ENCODE measurements around the gene PRKCG.
A peak's percentile ranks its signal among the peaks of the same experiment; 100 is the strongest.

PRKCG gene

DNA sequence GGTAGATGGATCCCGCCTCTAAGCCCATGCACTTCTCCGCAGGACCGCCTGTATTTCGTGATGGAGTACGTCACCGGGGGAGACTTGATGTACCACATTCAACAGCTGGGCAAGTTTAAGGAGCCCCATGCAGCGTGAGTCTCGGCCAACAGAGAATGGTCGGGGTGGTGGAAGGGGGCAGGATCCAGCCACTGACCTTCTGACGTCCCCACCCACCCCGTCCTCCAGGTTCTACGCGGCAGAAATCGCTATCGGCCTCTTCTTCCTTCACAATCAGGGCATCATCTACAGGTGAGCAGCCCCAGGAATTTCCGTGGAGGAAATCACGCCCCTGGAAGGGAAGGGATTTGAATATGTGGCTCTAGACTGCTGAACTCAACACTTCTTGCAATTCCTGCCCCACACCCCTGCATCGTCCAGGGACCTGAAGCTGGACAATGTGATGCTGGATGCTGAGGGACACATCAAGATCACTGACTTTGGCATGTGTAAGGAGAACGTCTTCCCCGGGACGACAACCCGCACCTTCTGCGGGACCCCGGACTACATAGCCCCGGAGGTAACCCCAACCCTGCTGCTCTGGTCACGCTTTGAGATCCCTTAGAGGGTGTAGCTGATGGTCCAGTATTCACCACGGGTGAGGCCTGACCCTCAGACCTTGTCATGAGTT, 18.3 kb downstream of the PRKCG start:
- no peak for DNase-seq

DNA sequence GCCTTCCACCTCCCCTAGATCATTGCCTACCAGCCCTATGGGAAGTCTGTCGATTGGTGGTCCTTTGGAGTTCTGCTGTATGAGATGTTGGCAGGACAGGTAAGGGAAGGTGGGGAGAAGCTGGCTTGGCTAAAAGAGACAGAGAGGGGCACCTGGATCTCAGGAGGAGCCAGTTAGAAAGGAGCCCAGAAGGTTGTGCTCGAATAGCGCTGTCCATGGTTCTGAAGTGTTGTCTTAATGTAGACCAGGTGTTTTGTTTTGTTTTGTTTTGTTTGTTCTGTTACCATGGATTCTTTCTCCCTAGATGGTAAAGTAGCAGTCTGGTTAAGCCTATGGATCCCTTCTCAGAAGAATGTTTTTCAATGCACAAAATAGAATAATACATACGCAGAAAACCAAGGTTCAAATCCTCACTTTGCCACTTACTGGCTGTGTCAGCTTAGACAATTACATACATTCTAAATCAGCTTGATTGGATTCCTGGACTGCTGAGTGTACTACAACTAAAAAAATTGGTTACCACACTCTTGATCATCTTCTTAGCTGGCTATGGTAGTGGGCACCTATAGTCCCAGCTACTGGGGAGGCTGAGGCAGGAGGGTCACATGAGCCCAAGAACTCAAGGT, 21.2 kb downstream of the PRKCG start:
- peak; percentile 38 for DNase-seq

DNA sequence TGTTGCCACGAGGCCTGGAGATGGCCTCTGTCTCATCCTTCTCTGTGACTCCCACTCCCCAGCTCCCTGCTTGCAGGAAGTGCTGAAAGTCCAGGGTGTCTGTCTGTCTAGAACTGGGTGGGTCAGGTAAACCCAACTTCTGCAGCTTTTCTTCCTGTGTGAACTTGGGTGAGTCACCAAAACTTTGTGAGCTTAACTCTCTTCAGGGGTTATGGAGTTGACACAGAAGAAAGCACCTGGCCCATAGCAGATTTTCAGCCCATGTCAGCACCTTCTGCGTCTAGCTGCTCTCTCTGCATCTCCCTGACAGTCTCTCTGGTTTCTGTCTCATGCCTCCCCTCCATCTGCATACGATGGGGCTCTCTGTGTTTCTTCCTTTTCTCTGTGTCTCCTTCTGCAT, 22.9 kb downstream of the PRKCG start:
- no peak for DNase-seq

DNA sequence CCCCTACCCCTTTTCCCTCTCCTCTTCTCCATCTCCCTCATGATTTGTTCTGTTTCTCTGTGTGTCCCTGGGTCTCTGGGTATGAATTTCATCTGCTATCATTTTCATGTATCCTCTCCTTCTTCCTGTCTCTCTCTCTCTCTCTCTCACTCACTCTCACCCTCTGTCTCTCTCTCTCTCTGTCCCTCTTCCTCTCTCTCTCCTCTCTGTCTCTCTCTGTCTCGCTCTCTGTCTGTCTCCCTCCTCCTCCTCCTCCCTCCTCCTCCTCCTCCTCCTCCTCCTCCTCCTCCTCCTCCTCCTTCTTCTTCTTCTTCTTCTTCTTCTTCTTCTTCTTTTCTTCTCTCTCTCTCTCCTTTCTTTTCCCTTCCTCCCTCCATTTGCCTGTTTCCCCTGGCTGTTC, 23.8 kb downstream of the PRKCG start:
- no peak for DNase-seq

DNA sequence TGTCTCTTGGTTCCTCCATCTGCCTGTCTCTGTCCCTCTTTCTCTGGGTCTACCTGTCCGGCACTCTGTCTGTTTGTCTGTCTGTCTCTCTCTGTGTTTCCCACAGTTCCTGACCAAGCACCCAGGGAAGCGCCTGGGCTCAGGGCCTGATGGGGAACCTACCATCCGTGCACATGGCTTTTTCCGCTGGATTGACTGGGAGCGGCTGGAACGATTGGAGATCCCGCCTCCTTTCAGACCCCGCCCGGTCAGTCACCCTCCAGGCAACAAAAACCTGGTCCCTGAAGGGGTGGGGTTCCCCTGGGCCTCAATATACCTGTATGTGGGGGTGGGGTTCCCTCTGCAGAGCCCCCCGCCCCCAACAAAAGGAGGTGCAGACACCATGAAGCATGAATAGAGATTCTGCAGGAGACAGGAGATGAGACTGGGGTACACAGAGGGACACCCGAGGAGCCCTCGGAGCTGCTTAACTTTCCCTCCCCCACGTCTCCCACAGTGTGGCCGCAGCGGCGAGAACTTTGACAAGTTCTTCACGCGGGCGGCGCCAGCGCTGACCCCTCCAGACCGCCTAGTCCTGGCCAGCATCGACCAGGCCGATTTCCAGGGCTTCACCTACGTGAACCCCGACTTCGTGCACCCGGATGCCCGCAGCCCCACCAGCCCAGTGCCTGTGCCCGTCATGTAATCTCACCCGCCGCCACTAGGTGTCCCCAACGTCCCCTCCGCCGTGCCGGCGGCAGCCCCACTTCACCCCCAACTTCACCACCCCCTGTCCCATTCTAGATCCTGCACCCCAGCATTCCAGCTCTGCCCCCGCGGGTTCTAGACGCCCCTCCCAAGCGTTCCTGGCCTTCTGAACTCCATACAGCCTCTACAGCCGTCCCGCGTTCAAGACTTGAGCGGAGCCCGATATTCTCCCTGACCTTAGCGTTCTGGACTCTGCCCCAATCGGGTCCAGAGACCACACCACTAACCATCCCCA, 24.5 kb downstream of the PRKCG start:
- peak; percentile 19 for DNase-seq

DNA sequence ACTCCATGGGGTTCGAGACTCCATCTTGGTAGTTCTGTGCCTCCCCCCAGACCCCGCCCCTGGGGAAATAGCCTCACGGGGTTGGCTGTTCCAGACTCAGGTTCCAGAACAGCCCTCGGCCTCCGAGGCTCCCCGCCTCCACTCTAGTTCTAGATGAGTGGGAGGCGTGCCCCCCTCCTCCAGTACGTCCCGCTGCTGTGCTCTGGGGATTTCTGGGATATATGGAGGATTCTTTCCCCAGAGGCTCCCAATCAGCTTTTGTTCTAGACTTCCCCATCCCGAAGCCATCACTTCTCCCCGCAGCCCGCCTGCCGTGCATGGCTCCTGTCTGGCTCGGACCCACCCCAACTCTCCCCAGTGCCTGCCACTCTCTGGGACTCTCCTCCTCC, 25.2 kb downstream of the PRKCG start:
- no peak for DNase-seq

DNA sequence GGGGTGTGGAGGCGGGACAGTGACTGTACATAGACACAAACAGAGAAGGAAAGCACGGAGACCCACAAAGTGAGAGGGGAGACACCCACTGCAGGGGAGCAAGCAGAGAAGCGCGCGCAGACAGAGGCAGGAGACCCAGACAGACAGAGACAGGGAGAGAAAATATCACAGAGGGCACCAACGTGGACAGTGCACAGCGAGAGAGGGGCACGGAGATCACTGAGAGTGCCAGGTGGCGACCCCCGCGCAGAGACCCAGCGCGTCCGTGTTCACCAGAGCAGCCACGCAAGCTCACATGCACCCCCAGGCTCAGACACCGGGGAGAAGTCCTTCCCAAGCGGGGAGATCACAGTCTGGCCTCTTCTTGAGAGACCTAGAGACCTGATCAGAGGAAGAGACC, 25.7 kb downstream of the PRKCG start:
- DNase-seq = no peak

DNA sequence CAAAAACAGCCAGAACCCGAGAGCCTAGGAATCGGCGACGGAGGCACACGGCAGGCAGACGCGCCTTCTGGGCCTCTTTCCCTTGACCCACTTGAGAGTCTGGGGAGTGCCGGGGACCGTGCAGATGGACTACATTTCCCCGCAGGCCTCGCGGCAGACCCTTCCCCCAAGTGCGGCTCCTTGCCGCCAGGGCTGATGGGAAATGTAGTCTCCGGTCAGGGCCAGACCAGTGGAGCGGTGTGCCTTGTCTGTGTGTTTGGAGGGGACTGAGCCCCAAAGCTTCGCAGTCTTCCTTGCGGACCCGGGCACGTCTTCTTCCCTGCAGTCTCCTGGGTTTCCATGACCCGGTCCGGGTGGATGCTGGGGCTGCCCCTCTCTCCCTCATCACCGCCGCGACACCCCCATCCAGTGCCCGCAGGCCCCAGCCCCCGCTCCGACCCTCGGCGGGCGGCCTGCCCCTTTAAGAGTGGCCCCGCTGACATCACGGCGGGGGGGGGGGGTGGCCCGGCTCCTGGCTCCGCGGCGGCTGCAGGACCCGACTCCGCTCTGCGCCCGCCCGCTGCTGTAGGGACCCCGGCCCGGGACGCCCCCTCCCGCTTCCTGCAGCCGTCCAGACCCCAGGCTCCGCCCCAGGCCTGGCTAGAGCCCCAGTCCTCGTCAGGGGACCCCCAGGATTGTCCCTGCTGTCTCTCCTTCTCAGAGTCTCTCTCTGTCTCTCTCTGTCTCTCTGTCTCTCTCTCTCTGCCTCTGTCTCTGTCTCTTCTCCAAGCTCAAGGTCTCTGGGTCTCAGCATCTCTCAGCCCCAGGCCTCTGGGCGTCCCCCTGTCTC, 26.3 kb downstream of the PRKCG start:
- peak; percentile 65 for DNase-seq

DNA sequence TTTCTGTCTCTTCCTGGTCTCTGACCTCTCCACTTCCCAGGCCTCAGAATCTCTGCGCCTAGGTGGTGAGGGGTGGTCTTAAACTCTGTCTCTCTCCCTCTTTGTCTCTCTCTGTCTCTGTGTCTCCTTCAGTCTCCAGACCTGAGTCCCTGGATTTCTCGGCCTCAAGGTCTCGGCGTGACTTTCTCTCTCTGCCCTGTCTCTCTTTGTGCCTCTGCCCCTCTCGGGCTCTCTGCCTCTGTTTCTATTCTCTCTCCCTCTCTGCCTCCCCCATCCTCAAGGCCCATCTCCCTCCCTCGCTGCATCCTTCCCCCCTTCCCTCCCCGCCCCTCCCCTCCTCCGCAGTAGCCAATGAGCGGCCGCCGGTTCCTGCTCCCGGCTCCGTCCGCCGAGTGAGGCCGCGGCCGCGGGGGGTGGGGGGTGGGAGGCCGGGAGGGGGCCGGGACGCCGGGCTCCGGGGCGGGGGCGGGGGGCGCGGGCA, 27.0 kb downstream of the PRKCG start, which contains the start of gene CACNG7:
TSS of gene CACNG7 (plus strand) at position 344 of the 481 bp plus-strand sequence. CDS start 3,554 bp downstream, outside the sequence.
- DNase-seq = peak; percentile 34

DNA sequence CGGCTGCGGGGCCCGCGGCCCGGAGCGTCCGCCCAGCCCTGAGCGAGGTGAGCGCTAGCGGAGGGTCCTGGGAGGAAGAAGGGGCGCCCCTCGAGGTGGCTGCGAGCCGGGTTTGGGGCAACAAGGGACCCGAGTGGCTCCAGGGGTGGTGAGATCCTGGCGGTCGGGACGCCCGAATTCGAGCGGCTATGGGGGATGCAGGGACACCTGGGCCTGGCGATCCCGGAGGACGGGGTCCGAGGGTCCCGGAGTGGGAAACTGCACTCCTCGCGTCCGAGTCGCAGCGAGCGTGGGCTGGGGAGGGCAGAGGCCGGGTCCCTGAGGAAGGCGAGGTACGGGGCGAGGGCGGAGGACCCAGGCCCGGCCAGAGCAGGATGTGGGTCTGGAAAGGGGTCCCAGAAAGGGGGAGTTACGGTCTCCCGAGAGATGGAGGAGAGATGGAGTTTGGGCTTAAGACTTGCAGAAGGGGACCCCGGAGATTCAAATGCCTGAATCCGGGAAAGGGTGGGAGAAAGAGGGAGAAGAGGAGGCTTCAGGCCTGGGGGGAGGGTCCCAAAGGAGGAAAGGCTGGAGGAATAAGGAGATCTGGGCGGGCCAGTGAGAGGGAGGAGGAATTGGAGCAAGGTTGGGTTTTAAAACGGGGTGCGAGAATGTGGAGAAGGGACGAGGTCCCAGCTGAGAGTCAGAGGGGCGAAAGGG, 27.6 kb downstream of the PRKCG start:
- DNase-seq = no peak

DNA sequence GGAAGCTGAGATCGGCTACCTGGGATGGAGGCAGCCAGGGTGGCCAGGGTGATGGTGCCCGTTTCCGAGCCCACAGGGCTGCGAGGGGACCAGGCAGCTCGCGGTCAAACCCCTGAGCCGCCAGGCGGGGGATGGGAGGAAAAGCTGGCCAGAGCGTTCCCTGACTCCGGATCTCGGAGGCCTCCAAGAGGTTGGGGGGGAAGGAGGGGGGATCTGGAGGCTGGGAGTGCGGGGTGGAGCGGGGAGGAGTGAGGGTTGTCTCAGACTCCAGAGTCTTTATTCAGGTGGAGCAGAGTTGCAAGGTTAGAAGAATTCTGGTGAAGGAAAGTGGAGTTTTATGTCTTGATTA, 28.1 kb downstream of the PRKCG start:
- DNase-seq = no peak

DNA sequence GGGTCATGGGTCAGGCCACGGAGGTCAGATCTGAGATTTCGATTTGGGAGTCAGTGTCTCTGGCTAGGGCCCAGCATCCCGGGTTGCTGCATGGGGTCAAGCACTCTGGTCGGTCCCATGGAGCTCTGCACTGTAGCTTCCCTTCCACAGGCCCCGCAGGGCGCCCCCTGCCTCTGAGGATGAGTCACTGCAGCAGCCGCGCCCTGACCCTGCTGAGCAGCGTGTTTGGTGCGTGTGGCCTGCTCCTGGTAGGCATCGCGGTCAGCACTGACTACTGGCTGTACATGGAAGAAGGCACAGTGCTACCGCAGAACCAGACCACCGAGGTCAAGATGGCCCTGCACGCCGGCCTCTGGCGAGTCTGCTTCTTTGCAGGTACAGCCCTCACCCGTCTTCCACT, 30.7 kb downstream of the PRKCG start:
- DNase-seq = no peak

DNA sequence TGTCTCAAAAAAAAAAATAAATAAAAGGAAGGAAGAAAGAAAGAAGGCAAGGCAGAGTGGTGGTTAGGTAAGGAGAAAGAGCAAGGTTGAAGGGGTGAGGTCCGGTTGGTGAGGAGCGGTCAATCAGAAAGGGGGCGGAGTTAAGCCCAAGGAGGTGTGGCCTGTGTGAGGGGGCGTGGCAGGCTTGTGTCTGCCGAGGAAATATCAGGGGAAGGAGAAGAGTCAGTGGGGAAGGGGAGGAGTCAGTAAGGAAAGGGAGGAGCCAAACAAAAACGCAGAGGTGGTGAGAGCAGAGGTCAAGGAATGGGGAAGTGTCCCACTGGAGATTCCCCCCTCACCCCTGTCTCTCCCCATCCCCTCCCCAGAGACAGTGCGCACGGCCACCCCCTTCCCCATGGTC, 33.0 kb downstream of the PRKCG start:
- DNase-seq = no peak

DNA sequence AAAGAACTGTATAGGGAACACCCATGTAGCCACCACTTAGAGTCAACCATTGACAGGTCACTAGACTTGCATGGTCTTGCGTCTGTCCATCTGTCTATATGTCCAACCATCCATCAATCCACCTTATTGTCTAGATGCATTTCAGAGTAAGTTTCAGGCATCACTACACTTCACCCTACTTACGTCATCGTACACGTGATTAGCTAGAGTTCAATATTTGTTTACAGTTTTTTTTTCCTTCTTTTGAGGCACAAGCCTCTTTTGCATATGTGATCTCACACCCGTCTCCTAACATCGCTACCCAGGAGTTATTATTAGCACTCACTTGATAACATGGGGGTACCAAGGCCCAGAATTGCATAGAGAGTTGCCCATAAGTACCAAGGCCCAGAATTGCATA, 34.0 kb downstream of the PRKCG start:
- DNase-seq = no peak

DNA sequence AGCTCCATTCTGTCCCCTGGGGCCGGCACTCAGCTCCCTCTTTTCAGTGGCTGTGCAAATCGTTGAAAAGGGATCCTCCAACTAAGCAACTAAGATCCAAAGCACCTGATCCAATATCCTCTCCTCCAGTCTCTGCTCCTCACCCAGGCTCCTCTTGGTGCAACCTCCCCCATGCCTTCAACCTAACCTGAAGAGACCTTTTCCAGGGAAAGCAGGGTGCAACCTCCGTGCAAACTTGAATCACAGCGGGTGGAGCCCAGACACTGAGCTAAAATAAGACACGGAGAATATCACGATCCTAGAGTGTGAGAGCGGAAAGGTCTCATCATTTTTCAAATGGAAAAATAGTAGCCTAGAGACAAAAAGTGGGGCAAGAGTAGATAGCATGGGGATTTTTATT, 35.4 kb downstream of the PRKCG start:
- DNase-seq = no peak

DNA sequence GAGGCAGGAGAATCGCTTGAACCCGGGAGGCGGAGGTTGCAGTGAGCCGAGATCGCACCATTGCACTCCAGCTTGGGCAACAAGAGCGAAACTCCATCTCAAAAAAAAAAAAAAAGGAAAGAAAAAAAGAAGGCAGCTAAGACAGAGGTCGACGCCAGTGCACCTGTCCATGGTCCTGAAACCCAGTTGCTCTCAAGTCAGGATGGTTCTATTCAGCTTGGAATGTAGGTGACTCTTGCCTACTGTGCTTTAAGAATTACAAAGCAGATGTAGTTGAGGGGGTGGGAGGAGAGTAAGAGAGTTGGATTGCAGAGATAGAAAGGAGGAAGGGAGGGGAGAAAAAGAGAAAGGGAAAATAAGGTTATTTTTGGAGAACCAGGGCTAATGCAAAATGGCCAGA, 45.7 kb downstream of the PRKCG start:
- peak; percentile 52 for DNase-seq

DNA sequence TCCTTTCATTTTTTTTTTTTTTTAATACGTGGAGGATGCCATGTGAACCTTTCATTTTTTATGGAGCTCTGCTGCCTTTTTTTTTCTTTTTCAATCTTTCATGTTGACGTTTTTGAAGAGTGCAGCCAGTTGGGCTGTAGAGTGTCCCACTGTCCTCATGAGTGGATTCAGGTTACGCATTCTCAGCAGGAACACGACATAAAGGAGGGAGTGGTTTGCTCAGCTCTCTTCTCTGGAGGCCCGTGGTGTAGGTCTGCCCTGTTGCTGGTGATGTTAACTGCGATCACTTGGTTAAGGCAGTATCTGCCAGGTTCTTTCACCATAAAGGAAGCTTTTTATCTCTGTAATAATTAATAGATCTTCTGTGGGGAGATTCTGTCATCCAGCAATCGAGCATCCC, 54.0 kb downstream of the PRKCG start:
- no peak for DNase-seq

DNA sequence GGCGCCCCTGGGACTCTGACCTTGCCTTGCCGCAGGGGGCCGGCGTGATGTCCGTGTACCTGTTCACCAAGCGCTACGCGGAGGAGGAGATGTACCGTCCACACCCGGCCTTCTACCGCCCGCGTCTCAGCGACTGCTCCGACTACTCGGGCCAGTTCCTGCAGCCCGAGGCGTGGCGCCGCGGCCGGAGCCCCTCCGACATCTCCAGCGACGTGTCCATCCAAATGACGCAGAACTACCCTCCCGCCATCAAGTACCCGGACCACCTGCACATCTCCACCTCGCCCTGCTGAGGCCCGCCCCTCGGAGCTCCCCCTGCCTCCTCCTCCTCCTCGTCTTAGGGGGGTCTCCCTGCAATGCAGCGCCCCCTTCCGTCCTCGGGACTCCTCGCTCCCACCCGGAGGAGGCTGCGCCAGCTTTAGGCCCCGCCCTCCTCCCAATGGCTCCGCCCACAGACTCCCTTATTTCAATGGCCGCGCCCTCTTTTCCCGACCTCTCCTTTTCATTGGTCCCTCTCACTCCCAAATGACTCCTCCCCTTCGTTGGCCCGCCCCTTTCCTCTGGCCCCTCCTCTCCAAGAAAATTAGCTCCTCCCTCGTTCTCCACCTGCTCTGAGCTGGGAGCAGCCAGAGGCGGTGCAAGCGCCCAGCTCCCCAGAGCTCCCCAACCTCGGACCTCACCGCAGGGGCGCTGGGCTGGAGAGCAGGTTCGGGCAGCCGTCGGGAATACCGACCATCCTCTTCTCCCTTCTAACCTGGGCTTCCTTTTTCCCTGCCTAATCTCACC, 60.2 kb downstream of the PRKCG start:
- DNase-seq = peak; percentile 11

DNA sequence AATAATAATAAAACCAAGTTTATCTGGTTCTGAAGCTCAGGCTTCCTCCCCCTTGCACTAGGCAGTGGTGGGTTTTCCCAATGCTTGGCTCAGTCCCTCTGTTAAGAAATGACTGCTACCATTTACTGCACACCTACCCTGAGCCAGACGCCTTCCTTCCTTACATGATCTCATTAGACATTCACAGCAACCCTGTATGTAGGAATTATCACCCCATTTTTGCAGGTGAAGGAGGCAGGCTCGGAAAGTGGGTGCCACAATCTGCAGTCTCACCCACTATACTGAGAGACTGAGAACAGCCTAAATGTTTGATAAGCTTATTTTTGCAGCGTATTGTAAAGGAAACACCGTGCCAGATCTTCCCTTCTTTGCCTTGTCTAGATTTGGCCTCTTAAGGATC, 62.4 kb downstream of the PRKCG start:
- no peak for DNase-seq

DNA sequence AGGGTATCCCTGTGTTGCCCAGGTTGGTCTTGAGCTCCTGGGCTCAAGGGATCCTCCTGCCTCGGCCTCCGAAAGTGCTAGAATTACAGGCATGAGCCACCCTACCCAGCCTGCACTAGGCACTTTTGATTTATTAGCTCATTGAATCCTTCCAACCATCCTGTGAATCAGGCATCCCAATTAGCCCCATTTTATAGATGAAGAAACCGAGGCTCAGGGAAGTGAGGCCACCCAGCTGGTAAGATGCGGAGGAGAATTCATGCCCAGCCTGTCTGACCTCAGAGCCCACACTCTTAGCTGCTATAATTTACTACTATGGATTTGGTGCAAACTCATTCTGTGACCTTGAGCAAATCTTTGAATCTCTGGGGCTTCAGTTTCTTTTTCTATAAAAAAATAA, 62.9 kb downstream of the PRKCG start:
- DNase-seq = no peak

DNA sequence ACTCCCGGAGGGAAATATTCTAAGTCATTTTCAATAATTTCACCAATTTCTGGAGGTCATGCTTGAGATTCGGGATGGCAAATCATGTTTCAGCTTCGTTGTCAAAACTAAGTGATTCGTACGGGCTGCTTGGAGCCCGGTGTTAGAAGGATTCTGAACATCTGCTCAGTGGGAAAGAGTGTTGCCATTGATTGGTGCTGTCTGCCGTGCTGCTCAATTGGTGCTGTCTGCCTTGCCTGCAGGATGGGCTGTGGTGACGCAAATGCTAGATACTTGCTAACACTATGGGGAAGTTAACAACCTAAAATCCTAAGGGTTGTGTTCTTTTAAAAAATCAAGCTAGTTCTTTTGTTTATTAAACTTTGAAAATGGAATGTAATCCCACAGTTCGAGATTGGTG, 63.4 kb downstream of the PRKCG start:
- no peak for DNase-seq
